Measurements from ENCODE around the gene CDK5R2. TPM values are rescaled to one million over a fixed set of nuclear protein-coding genes. Genes with fewer than 3 reads are reported as not detected.
A peak's percentile ranks its signal among the peaks of the same experiment; 100 is the strongest.

The CDK5R2 gene
- total and polyA plus RNA-seq, 2 experiments from 2014 or later, result not detected

GRCh38 chr2:218975060-218975777 is 15.8 kb downstream of the CDK5R2 start:
- Histone ChIP-seq H3K27ac (no peak overlapping the region), H3K79me2 (ENCODE audit: insufficient read depth) (no peaks in the 10 kb centered on the region), H2AFZ (no peak overlapping the region), H4K20me1 (ENCODE audit: insufficient read depth) (no peaks in the 10 kb centered on the region), H3K36me3 (ENCODE audit: low read depth) (no peaks in the 10 kb centered on the region), H3K4me2 (ENCODE audit: unreplicated experiment) (no peak overlapping the region), H3K4me1 (ENCODE audit: insufficient read depth) (no peaks in the 10 kb centered on the region), H3K27me3 (replicated peaks; ENCODE audit: insufficient read depth) (peaks cover 66% of the 10 kb centered on the region), H3K9me3 (ENCODE audit: low read depth) (no peaks in the 10 kb centered on the region), H3K4me3 (no peak overlapping the region), H3F3A (ENCODE audit: insufficient read depth) (no peaks in the 10 kb centered on the region), H3K9me2 (ENCODE audit: insufficient read depth) (no peaks in the 10 kb centered on the region), H3K9ac (no peak overlapping the region)
- TF ChIP-seq EZH2phosphoT487 (IDR thresholded peaks at IDR 0.05; ENCODE audit: insufficient read depth, low read depth) (no peak), EZH2 (IDR thresholded peaks at IDR 0.05; ENCODE audit: insufficient read depth, poor library complexity, severe bottlenecking) (no peak)
- DNase-seq, result no peak
- WGBS, 2 experiments (ENCODE audit: low coverage in 1 of 2, low lambda C conversion rate in 2 of 2, missing lambda C conversion rate in 2 of 2), result 30 to 33% methylated on average over 4 of the region's 4 CpGs
- in situ Hi-C loops (cut with MboI), result no loop called here

GRCh38 chr2:218979846-218980734 is 20.6 kb downstream of the CDK5R2 start:
- Histone ChIP-seq H4K20me1 (ENCODE audit: insufficient read depth) (no peaks in the 10 kb centered on the region), H3K9me2 (ENCODE audit: insufficient read depth) (no peaks in the 10 kb centered on the region), H3K4me1 (ENCODE audit: insufficient read depth) (no peaks in the 10 kb centered on the region), H2AFZ (peak overlapping the region; percentile 64; the same call in 1 of the 2 replicates), H3K36me3 (ENCODE audit: low read depth) (no peaks in the 10 kb centered on the region), H3F3A (ENCODE audit: insufficient read depth) (no peaks in the 10 kb centered on the region), H3K4me3 (peak overlapping the region; percentile 57), H3K9ac (no peak overlapping the region), H3K27ac (no peak overlapping the region), H3K4me2 (ENCODE audit: unreplicated experiment) (peak overlapping the region; percentile 70), H3K9me3 (ENCODE audit: low read depth) (no peaks in the 10 kb centered on the region), H3K27me3 (replicated peaks; ENCODE audit: insufficient read depth) (peaks cover 81% of the 10 kb centered on the region), H3K79me2 (ENCODE audit: insufficient read depth) (no peaks in the 10 kb centered on the region)
- no peak for TF ChIP-seq EZH2 (IDR thresholded peaks at IDR 0.05; ENCODE audit: insufficient read depth, poor library complexity, severe bottlenecking)
- no peak for TF ChIP-seq EZH2phosphoT487 (IDR thresholded peaks at IDR 0.05; ENCODE audit: insufficient read depth, low read depth)
- 1 to 3% methylated on average over 28 to 39 of the region's 39 CpGs for WGBS, 2 experiments (ENCODE audit: low coverage in 1 of 2, low lambda C conversion rate in 2 of 2, missing lambda C conversion rate in 2 of 2)
- peak; percentile 82 for DNase-seq
- in situ Hi-C loops (cut with MboI), result no loop called here

DNA sequence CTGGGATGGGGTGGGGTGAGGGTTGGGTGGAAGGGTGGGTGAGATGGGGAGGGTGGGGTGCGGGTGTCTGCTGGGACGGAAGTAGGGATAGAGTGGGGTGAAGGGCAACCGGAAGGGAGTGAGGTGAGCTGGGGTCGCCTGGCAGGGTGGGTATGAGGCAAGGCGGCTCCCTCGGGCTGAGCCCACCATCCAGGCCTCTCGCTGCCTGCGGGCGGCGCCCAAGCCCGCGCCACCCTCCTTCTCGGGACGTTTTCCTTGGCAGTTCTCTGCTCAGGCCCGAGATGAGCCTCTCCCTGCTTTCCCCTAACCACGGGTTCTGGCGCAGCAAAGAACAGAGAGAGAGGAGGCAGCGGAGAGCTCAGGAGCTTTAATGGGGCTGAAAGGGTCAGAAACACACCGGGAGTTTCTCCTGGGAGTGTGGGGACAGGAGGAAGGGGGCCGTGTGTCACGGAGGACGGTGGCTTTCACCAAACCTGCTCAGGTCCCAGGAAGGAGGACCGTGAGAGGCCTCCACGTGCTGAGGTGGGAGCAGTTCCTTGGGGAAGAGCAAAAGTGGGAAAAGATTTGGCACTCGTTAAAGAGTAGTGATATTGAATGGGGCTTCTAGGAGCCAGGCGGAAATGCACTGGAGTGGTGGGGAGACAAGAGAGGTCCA is 21.4 kb downstream of the CDK5R2 start:
- Histone ChIP-seq H3K27me3 (replicated peaks; ENCODE audit: insufficient read depth) (peaks cover 81% of the 10 kb centered on the region), H3K9ac (no peak overlapping the region), H3F3A (ENCODE audit: insufficient read depth) (no peaks in the 10 kb centered on the region), H3K9me3 (ENCODE audit: low read depth) (no peaks in the 10 kb centered on the region), H3K4me1 (ENCODE audit: insufficient read depth) (no peaks in the 10 kb centered on the region), H2AFZ (no peak overlapping the region), H3K9me2 (ENCODE audit: insufficient read depth) (no peaks in the 10 kb centered on the region), H3K27ac (no peak overlapping the region), H3K4me3 (no peak overlapping the region), H3K4me2 (ENCODE audit: unreplicated experiment) (no peak overlapping the region), H3K36me3 (ENCODE audit: low read depth) (no peaks in the 10 kb centered on the region), H3K79me2 (ENCODE audit: insufficient read depth) (no peaks in the 10 kb centered on the region), H4K20me1 (ENCODE audit: insufficient read depth) (no peaks in the 10 kb centered on the region)
- TF ChIP-seq EZH2phosphoT487 (IDR thresholded peaks at IDR 0.05; ENCODE audit: insufficient read depth, low read depth), result 0 out of 2 replicates have a peak, but pooled peaks have one; percentile 90
- TF ChIP-seq EZH2 (IDR thresholded peaks at IDR 0.05; ENCODE audit: insufficient read depth, poor library complexity, severe bottlenecking), result no peak
- in situ Hi-C loops (cut with MboI), result no loop called here
- peak; percentile 33 for DNase-seq
- WGBS, 2 experiments (ENCODE audit: low coverage in 1 of 2, low lambda C conversion rate in 2 of 2, missing lambda C conversion rate in 2 of 2), result 1 to 2% methylated on average over 23 to 26 of the region's 26 CpGs

DNA sequence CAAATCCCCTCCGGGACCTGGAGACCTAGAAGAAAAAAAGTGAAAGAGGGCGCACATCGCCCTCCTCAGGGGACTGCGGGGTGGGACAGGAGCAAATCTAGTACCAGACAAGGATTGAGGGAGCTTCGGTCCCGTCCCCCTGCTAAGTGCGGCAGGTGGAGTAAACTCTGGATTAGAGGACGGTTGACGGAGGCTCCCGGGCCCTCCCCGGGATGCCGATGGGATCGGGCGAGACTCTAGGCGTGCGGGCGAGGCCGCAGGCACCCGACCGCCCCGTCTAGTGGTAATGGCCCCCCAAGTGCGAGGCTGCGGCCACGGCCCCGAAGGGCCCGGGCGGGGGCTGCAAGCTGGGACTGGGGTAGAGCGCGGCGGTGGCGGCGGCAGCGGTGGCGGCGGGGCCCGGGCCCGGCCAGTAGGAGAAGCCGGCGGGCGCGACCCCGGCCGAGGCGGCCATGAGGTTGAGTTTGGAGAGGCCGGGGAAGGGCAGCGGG is 22.0 kb downstream of the CDK5R2 start:
- TF ChIP-seq EZH2 (IDR thresholded peaks at IDR 0.05; ENCODE audit: insufficient read depth, poor library complexity, severe bottlenecking) (peak; percentile 99), EZH2phosphoT487 (IDR thresholded peaks at IDR 0.05; ENCODE audit: insufficient read depth, low read depth) (peak; percentile 75; the same call in 1 of the 2 replicates)
- Histone ChIP-seq H3K27me3 (replicated peaks; ENCODE audit: insufficient read depth) (peaks cover 81% of the 10 kb centered on the region), H3K36me3 (ENCODE audit: low read depth) (no peaks in the 10 kb centered on the region), H3K9me2 (ENCODE audit: insufficient read depth) (no peaks in the 10 kb centered on the region), H3K4me3 (no peak overlapping the region), H3K9ac (no peak overlapping the region), H3K27ac (no peak overlapping the region), H3F3A (ENCODE audit: insufficient read depth) (no peaks in the 10 kb centered on the region), H4K20me1 (ENCODE audit: insufficient read depth) (no peaks in the 10 kb centered on the region), H3K79me2 (ENCODE audit: insufficient read depth) (no peaks in the 10 kb centered on the region), H2AFZ (no peak overlapping the region), H3K9me3 (ENCODE audit: low read depth) (no peaks in the 10 kb centered on the region), H3K4me2 (ENCODE audit: unreplicated experiment) (no peak overlapping the region), H3K4me1 (ENCODE audit: insufficient read depth) (no peaks in the 10 kb centered on the region)
- WGBS, 2 experiments (ENCODE audit: low coverage in 1 of 2, low lambda C conversion rate in 2 of 2, missing lambda C conversion rate in 2 of 2), result 2 to 5% methylated on average over 37 to 40 of the region's 46 CpGs
- in situ Hi-C loops (cut with MboI), result no loop called here
- DNase-seq, result no peak

All from GM23248 (cell line).